Measurements from ENCODE around the gene CYP2E1. TPM values are rescaled to one million over a fixed set of nuclear protein-coding genes. Genes with fewer than 3 reads are reported as not detected.

The CYP2E1 gene
- total and polyA plus RNA-seq, 2 of the 13 experiments (the other 11 are each of a cell fraction or from before 2014, with no cell fraction given): 0.27 to 0.63 TPM

DNA sequence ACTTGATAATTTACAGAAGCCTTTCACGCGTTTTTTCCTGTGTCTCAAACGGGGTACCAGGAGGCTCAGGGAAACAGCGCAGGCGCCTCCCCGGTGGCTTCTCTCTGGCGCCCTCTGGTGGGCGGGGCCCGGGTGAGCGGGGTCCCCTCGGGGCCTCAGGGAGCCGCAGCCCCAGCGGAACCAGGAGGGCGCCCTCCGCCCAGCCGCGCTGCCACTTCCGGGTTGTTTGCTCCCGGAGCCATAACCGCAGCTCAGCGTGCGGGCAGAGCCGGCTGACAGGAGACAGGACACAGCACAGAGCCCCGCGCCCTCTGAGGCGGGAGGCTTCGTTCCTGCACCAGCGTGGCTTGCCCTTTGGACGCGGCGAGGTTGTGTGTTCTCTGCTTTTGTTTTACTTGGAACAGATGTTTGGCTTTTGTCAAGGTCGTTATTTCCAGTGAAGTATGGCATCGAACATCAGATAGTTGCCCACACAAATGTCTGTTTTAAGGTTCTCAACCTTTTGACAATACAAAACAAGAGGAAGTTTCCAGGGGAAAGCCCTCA lies 6.9 kb upstream of the CYP2E1 start (continued):
- TF ChIP-seq, protein P1, sequence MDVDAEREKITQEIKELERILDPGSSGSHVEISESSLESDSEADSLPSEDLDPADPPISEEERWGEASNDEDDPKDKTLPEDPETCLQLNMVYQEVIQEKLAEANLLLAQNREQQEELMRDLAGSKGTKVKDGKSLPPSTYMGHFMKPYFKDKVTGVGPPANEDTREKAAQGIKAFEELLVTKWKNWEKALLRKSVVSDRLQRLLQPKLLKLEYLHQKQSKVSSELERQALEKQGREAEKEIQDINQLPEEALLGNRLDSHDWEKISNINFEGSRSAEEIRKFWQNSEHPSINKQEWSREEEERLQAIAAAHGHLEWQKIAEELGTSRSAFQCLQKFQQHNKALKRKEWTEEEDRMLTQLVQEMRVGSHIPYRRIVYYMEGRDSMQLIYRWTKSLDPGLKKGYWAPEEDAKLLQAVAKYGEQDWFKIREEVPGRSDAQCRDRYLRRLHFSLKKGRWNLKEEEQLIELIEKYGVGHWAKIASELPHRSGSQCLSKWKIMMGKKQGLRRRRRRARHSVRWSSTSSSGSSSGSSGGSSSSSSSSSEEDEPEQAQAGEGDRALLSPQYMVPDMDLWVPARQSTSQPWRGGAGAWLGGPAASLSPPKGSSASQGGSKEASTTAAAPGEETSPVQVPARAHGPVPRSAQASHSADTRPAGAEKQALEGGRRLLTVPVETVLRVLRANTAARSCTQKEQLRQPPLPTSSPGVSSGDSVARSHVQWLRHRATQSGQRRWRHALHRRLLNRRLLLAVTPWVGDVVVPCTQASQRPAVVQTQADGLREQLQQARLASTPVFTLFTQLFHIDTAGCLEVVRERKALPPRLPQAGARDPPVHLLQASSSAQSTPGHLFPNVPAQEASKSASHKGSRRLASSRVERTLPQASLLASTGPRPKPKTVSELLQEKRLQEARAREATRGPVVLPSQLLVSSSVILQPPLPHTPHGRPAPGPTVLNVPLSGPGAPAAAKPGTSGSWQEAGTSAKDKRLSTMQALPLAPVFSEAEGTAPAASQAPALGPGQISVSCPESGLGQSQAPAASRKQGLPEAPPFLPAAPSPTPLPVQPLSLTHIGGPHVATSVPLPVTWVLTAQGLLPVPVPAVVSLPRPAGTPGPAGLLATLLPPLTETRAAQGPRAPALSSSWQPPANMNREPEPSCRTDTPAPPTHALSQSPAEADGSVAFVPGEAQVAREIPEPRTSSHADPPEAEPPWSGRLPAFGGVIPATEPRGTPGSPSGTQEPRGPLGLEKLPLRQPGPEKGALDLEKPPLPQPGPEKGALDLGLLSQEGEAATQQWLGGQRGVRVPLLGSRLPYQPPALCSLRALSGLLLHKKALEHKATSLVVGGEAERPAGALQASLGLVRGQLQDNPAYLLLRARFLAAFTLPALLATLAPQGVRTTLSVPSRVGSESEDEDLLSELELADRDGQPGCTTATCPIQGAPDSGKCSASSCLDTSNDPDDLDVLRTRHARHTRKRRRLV (CRISPR knock-in tag; IDR thresholded peaks at IDR 0.05): 0 out of 2 replicates have a peak, but pooled peaks have one; percentile 45
- peak; percentile 44 for TF ChIP-seq PITX1 (CRISPR knock-in tag; IDR thresholded peaks at IDR 0.05)
- TF ChIP-seq, protein P2, sequence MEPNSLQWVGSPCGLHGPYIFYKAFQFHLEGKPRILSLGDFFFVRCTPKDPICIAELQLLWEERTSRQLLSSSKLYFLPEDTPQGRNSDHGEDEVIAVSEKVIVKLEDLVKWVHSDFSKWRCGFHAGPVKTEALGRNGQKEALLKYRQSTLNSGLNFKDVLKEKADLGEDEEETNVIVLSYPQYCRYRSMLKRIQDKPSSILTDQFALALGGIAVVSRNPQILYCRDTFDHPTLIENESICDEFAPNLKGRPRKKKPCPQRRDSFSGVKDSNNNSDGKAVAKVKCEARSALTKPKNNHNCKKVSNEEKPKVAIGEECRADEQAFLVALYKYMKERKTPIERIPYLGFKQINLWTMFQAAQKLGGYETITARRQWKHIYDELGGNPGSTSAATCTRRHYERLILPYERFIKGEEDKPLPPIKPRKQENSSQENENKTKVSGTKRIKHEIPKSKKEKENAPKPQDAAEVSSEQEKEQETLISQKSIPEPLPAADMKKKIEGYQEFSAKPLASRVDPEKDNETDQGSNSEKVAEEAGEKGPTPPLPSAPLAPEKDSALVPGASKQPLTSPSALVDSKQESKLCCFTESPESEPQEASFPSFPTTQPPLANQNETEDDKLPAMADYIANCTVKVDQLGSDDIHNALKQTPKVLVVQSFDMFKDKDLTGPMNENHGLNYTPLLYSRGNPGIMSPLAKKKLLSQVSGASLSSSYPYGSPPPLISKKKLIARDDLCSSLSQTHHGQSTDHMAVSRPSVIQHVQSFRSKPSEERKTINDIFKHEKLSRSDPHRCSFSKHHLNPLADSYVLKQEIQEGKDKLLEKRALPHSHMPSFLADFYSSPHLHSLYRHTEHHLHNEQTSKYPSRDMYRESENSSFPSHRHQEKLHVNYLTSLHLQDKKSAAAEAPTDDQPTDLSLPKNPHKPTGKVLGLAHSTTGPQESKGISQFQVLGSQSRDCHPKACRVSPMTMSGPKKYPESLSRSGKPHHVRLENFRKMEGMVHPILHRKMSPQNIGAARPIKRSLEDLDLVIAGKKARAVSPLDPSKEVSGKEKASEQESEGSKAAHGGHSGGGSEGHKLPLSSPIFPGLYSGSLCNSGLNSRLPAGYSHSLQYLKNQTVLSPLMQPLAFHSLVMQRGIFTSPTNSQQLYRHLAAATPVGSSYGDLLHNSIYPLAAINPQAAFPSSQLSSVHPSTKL (CRISPR knock-in tag; IDR thresholded peaks at IDR 0.05): peak; percentile 65; the same call in 1 of the 2 replicates
- no peak for TF ChIP-seq MZF1 (CRISPR knock-in tag; IDR thresholded peaks at IDR 0.05; ENCODE audit: borderline replicate concordance)
- 0 out of 2 replicates have a peak, but pooled peaks have one; percentile 72 for TF ChIP-seq ZNF431 (CRISPR knock-in tag; IDR thresholded peaks at IDR 0.05; ENCODE audit: borderline replicate concordance, low read depth)
- TF ChIP-seq, protein P3, sequence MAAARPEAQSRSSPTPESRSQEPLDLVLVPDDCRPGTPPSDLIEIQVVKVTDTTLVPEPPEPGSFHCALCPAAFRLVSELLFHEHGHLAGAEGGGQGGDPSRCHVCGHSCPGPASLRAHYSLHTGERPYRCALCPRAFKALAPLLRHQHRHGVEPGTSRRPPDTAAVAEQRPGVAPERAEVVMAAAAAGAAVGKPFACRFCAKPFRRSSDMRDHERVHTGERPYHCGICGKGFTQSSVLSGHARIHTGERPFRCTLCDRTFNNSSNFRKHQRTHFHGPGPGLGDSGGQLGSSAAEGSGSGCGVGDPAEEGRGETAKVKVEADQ (CRISPR knock-in tag; IDR thresholded peaks at IDR 0.05; ENCODE audit: borderline replicate concordance): peak; percentile 64; the same call in 1 of the 2 replicates
- TF ChIP-seq, protein P4, sequence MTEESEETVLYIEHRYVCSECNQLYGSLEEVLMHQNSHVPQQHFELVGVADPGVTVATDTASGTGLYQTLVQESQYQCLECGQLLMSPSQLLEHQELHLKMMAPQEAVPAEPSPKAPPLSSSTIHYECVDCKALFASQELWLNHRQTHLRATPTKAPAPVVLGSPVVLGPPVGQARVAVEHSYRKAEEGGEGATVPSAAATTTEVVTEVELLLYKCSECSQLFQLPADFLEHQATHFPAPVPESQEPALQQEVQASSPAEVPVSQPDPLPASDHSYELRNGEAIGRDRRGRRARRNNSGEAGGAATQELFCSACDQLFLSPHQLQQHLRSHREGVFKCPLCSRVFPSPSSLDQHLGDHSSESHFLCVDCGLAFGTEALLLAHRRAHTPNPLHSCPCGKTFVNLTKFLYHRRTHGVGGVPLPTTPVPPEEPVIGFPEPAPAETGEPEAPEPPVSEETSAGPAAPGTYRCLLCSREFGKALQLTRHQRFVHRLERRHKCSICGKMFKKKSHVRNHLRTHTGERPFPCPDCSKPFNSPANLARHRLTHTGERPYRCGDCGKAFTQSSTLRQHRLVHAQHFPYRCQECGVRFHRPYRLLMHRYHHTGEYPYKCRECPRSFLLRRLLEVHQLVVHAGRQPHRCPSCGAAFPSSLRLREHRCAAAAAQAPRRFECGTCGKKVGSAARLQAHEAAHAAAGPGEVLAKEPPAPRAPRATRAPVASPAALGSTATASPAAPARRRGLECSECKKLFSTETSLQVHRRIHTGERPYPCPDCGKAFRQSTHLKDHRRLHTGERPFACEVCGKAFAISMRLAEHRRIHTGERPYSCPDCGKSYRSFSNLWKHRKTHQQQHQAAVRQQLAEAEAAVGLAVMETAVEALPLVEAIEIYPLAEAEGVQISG (CRISPR knock-in tag; IDR thresholded peaks at IDR 0.05): peak; percentile 88
- no peak for TF ChIP-seq ZNF850 (CRISPR knock-in tag; conservative IDR thresholded peaks at IDR 0.05)
- peak; percentile 94 for TF ChIP-seq ELF4 (CRISPR knock-in tag; IDR thresholded peaks at IDR 0.05; ENCODE audit: borderline replicate concordance)
- TF ChIP-seq ZNF607 (CRISPR knock-in tag; IDR thresholded peaks at IDR 0.05; ENCODE audit: borderline replicate concordance): peak; percentile 80; the same call in 1 of the 2 replicates
